SK-N-SH treated with all-trans-retinoic acid at 6 μM for 48 hours (cell line): ENCODE data around the gene ART5.

ENCODE experiments used
- ATAC-seq: fragments of 200-7000 bp; cut with Tn5 transposase; 3 replicates; pipeline ENCODE4 v1.9.1; 2020; ENCODE audit warnings: mild to moderate bottlenecking, moderate library complexity
- ARNTL ChIP-seq: fragments of 450-650 bp; formaldehyde crosslinking; IDR thresholded peaks from 2 replicates; pipeline ENCODE4 v1.5.0; 2020; ENCODE audit warnings: low read depth, mild to moderate bottlenecking, moderate library complexity, borderline replicate concordance
- BACH2 ChIP-seq: fragments of 250-450 bp; sonication (Bioruptor Pico); IDR thresholded peaks from 2 replicates; pipeline ENCODE4 v1.9.0; 2021; ENCODE audit warnings: mild to moderate bottlenecking, borderline replicate concordance
- CREB5 ChIP-seq: fragments of 250-450 bp; sonication (Bioruptor Pico); IDR thresholded peaks from 2 replicates; pipeline ENCODE4 v1.5.1; 2020; ENCODE audit warnings: low read depth, mild to moderate bottlenecking, moderate library complexity
- CSRNP3 ChIP-seq: fragments of 250-450 bp; sonication (Bioruptor Pico); IDR thresholded peaks from 2 replicates; pipeline ENCODE4 v1.5.1; 2021; ENCODE audit warnings: mild to moderate bottlenecking, moderate library complexity
- ESRRG ChIP-seq: fragments of 250-450 bp; sonication (Bioruptor Pico); IDR thresholded peaks from 2 replicates; pipeline ENCODE4 v1.6.1; 2021; ENCODE audit warnings: mild to moderate bottlenecking
- GLIS3 ChIP-seq: fragments of 250-450 bp; sonication (Bioruptor Pico); IDR thresholded peaks from 2 replicates; pipeline ENCODE4 v1.5.0; 2020; ENCODE audit warnings: mild to moderate bottlenecking, moderate library complexity
- OSR1 ChIP-seq: fragments of 250-450 bp; sonication (Bioruptor Pico); IDR thresholded peaks from 2 replicates; pipeline ENCODE4 v1.8.0; 2022; ENCODE audit warnings: moderate library complexity, mild to moderate bottlenecking, inconsistent platforms
- PATZ1 ChIP-seq: fragments of 250-450 bp; sonication (Bioruptor Pico); IDR thresholded peaks from 2 replicates; pipeline ENCODE4 v1.8.0; 2020; ENCODE audit warnings: mild to moderate bottlenecking, moderate library complexity, borderline replicate concordance
- POU6F1 ChIP-seq: fragments of 250-450 bp; sonication (Bioruptor Pico); IDR thresholded peaks from 2 replicates; pipeline ENCODE4 v1.8.0; 2021; ENCODE audit warnings: low read depth, mild to moderate bottlenecking, moderate library complexity, borderline replicate concordance
- PPARA ChIP-seq: fragments of 250-450 bp; sonication (Bioruptor Pico); IDR thresholded peaks from 2 replicates; pipeline ENCODE4 v1.5.0; 2020; ENCODE audit warnings: mild to moderate bottlenecking, borderline replicate concordance
- SNAI2 ChIP-seq: fragments of 250-450 bp; sonication (Bioruptor Pico); IDR thresholded peaks from 2 replicates; pipeline ENCODE4 v1.5.0; 2020; ENCODE audit warnings: mild to moderate bottlenecking, moderate library complexity
- TCF4 ChIP-seq: fragments of 250-450 bp; sonication (Bioruptor Pico); IDR thresholded peaks from 2 replicates; pipeline ENCODE4 v1.8.0; 2021; ENCODE audit warnings: mild to moderate bottlenecking, moderate library complexity, borderline replicate concordance
- TOX ChIP-seq: fragments of 250-450 bp; sonication (Bioruptor Pico); IDR thresholded peaks from 2 replicates; pipeline ENCODE4 v1.8.0; 2021; ENCODE audit warnings: mild to moderate bottlenecking, moderate library complexity, borderline replicate concordance
- TSHZ2 ChIP-seq: fragments of 250-450 bp; sonication (Bioruptor Pico); IDR thresholded peaks from 2 replicates; pipeline ENCODE4 v1.5.0; 2020; ENCODE audit warnings: mild to moderate bottlenecking, moderate library complexity
- ZC3H10 ChIP-seq: fragments of 250-450 bp; sonication (Bioruptor Pico); IDR thresholded peaks from 2 replicates; pipeline ENCODE4 v1.5.1; 2021; ENCODE audit warnings: mild to moderate bottlenecking, moderate library complexity
- ZNF70 ChIP-seq: fragments of 450-650 bp; formaldehyde crosslinking; IDR thresholded peaks from 2 replicates; pipeline ENCODE4 v1.5.0; 2020; ENCODE audit warnings: mild to moderate bottlenecking, moderate library complexity

Gene ART5

GRCh38 chr11:3614742-3615171, 27.0 kb downstream of the ART5 start:
- ATAC-seq: no peak
- TF ChIP-seq BACH2 (CRISPR knock-in tag): no peak
- TF ChIP-seq ZC3H10 (CRISPR knock-in tag): no peak
- TF ChIP-seq TSHZ2 (CRISPR knock-in tag): no peak
- TF ChIP-seq GLIS3 (CRISPR knock-in tag): no peak
- TF ChIP-seq ZNF70 (CRISPR knock-in tag): no peak
- no peak for TF ChIP-seq CREB5 (CRISPR knock-in tag)
- no peak for TF ChIP-seq PATZ1
- no peak for TF ChIP-seq OSR1
- TF ChIP-seq PPARA (CRISPR knock-in tag): no peak
- no peak for TF ChIP-seq TOX
- TF ChIP-seq SNAI2 (CRISPR knock-in tag): no peak

- TF ChIP-seq PATZ1: no peak
- TF ChIP-seq CSRNP3 (CRISPR knock-in tag): no peak
- ATAC-seq: no peak
Observed at GRCh38 chr11:3613998-3614741, 27.6 kb downstream of the ART5 start.

GRCh38 chr11:3611976-3612678, 29.7 kb downstream of the ART5 start:
- TF ChIP-seq TCF4 (CRISPR knock-in tag) (no peak), BACH2 (CRISPR knock-in tag) (no peak), TOX (no peak), POU6F1 (CRISPR knock-in tag) (no peak), TSHZ2 (CRISPR knock-in tag) (no peak), ESRRG (CRISPR knock-in tag) (no peak), GLIS3 (CRISPR knock-in tag) (no peak), PATZ1 (no peak), CSRNP3 (CRISPR knock-in tag) (no peak), ZNF70 (CRISPR knock-in tag) (no peak), SNAI2 (CRISPR knock-in tag) (no peak), ARNTL (CRISPR knock-in tag) (no peak)
- TF ChIP-seq, all 23 proteins: peak for 0
- ATAC-seq: no peak
